Measurements from ENCODE around the gene C2orf69. TPM values are rescaled to one million over a fixed set of nuclear protein-coding genes. Genes with fewer than 3 reads are reported as not detected.

The C2orf69 gene
- total RNA-seq, 2 experiments from 2014 or later = 14.0 to 17.5 TPM

DNA sequence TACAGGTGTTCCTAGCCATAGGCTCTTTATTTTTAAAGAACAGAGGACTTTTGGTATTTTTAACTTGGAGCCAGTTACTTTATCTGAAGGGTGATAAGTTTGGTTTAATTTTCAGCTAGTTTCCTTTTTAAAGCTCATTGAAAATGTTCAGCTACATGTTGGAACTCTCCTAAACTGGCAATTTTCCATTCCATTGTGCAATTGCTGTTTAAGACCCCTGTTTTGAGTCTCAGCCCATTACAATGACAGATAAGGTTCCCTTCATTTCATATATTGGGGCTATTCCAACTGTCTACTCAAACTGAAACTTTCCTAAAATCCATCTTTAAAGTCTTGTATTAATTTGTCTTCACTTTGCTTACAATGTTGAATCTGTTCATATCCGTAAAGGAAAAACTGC, 55.9 kb downstream of the C2orf69 start:
- no peak for TF ChIP-seq EZH2phosphoT487 (IDR thresholded peaks at IDR 0.05; ENCODE audit: borderline replicate concordance, low read depth, low read length)
- TF ChIP-seq, protein P1, sequence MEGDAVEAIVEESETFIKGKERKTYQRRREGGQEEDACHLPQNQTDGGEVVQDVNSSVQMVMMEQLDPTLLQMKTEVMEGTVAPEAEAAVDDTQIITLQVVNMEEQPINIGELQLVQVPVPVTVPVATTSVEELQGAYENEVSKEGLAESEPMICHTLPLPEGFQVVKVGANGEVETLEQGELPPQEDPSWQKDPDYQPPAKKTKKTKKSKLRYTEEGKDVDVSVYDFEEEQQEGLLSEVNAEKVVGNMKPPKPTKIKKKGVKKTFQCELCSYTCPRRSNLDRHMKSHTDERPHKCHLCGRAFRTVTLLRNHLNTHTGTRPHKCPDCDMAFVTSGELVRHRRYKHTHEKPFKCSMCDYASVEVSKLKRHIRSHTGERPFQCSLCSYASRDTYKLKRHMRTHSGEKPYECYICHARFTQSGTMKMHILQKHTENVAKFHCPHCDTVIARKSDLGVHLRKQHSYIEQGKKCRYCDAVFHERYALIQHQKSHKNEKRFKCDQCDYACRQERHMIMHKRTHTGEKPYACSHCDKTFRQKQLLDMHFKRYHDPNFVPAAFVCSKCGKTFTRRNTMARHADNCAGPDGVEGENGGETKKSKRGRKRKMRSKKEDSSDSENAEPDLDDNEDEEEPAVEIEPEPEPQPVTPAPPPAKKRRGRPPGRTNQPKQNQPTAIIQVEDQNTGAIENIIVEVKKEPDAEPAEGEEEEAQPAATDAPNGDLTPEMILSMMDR (conservative IDR thresholded peaks at IDR 0.05; ENCODE audit: low read length) = no peak
- no peak overlapping the region for H3K27ac ChIP-seq (ENCODE audit: low read depth, low read length, poor library complexity, severe bottlenecking)
- H3K79me2 ChIP-seq (ENCODE audit: insufficient read depth, low read depth, low read length) = no peaks in the 10 kb centered on the region
- no peak overlapping the region for H3K4me2 ChIP-seq (ENCODE audit: low read length)
- H3K4me1 ChIP-seq (ENCODE audit: insufficient read depth, low read length, poor library complexity, severe bottlenecking) = no peaks in the 10 kb centered on the region
- no peak overlapping the region for H2AFZ ChIP-seq (ENCODE audit: low read length)
- DNase-seq (ENCODE audit: low spot score) = no peak
- no peaks in the 10 kb centered on the region for H3K9me2 ChIP-seq (ENCODE audit: insufficient read depth, low read length)
- no TSS peak for BruUV-seq (replicated peaks)
- intact Hi-C loops (cut with micrococcal nuclease; ENCODE audit: unreplicated experiment) = no loop called here
- no peaks in the 10 kb centered on the region for H4K20me1 ChIP-seq (ENCODE audit: insufficient read depth, low read length)
- H3K4me3 ChIP-seq (ENCODE audit: low read depth, low read length, poor library complexity, severe bottlenecking) = no peak overlapping the region
- H3K9me3 ChIP-seq (ENCODE audit: low read length) = no peaks in the 10 kb centered on the region
- H3K36me3 ChIP-seq (ENCODE audit: insufficient read depth, low read length) = peaks cover 87% of the 10 kb centered on the region
- CTCF ChIA-PET (ENCODE audit: unreplicated experiment) = no interaction called here
- POLR2A ChIA-PET = interaction anchor here (0.7 kb wide), 1 partner anchor 501 kb away, joined by 3 read pairs; no protein-coding TSS in a partner anchor

DNA sequence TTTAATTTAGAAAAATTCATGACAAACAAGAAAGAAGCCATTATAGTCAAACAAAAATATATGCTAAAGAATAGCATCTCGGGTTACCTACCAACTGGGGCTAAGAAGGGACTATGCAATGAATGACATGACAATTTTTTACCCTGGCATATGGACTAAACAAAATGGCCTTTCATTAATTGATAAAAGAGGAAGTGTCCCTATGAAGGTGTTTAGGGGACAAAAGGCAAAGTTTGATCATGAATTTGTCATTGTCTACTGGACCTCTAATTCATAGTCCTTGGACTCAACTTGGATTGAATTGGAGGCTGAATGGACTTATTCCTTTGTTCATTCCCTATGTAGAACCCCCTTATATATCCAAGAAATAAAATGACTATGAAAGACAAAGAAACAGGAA, 57.0 kb downstream of the C2orf69 start:
- Histone ChIP-seq H3K9me2 (ENCODE audit: insufficient read depth, low read length) (no peaks in the 10 kb centered on the region), H3K79me2 (ENCODE audit: insufficient read depth, low read depth, low read length) (no peaks in the 10 kb centered on the region), H3K9me3 (ENCODE audit: low read length) (no peaks in the 10 kb centered on the region), H2AFZ (ENCODE audit: low read length) (no peak overlapping the region), H3K4me2 (ENCODE audit: low read length) (no peak overlapping the region), H3K4me3 (ENCODE audit: low read depth, low read length, poor library complexity, severe bottlenecking) (no peak overlapping the region), H4K20me1 (ENCODE audit: insufficient read depth, low read length) (peaks cover 3% of the 10 kb centered on the region; the same call in 1 of the 2 replicates), H3K4me1 (ENCODE audit: insufficient read depth, low read length, poor library complexity, severe bottlenecking) (no peaks in the 10 kb centered on the region), H3K27ac (ENCODE audit: low read depth, low read length, poor library complexity, severe bottlenecking) (no peak overlapping the region), H3K36me3 (ENCODE audit: insufficient read depth, low read length) (peaks cover 78% of the 10 kb centered on the region)
- no peak for DNase-seq (ENCODE audit: low spot score)
- TF ChIP-seq, protein P1 (conservative IDR thresholded peaks at IDR 0.05; ENCODE audit: low read length) = no peak
- no peak for TF ChIP-seq EZH2phosphoT487 (IDR thresholded peaks at IDR 0.05; ENCODE audit: borderline replicate concordance, low read depth, low read length)
- POLR2A ChIA-PET = no interaction called here
- intact Hi-C loops (cut with micrococcal nuclease; ENCODE audit: unreplicated experiment) = no loop called here
- BruUV-seq (replicated peaks) = no TSS peak
- CTCF ChIA-PET (ENCODE audit: unreplicated experiment) = no interaction called here

DNA sequence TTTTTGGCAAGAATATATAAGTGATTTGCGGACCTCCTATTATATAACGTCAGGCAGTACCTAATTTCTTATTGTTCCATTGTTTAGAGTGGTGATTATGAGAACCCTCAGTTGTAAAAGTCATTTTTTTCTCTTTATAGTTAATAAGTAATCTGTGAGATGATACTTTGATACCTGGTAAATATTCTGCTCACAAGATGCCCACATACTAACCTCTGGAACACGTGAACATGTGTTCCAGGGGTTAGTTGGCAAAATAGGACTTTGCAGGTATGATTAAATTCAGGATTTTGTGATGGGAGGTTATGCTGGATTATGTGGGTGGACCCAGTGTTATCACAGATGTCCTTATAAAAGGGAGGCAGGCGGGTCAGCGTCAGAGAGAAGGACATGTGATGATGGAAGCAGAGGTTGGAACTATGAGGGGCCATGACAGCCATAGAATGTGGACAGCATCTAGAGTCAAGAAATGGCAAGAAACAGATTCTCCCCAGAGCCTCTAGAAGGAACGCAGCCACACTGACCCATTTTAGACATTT, 61.1 kb downstream of the C2orf69 start:
- H4K20me1 ChIP-seq (ENCODE audit: insufficient read depth, low read length) = peaks cover 3% of the 10 kb centered on the region; the same call in 1 of the 2 replicates
- no peaks in the 10 kb centered on the region for H3K79me2 ChIP-seq (ENCODE audit: insufficient read depth, low read depth, low read length)
- H3K36me3 ChIP-seq (ENCODE audit: insufficient read depth, low read length) = peaks cover 53% of the 10 kb centered on the region
- no peak for DNase-seq (ENCODE audit: low spot score)
- TF ChIP-seq EZH2phosphoT487 (IDR thresholded peaks at IDR 0.05; ENCODE audit: borderline replicate concordance, low read depth, low read length) = no peak
- TF ChIP-seq, protein P1 (conservative IDR thresholded peaks at IDR 0.05; ENCODE audit: low read length) = no peak
- no peaks in the 10 kb centered on the region for H3K4me1 ChIP-seq (ENCODE audit: insufficient read depth, low read length, poor library complexity, severe bottlenecking)
- ChIA-PET POLR2A (interaction anchor here (0.6 to 0.7 kb wide), 2 partner anchors 21 to 297 kb away, joined by 3 read pairs; no protein-coding TSS in a partner anchor), CTCF (ENCODE audit: unreplicated experiment) (no interaction called here)
- H3K4me3 ChIP-seq (ENCODE audit: low read depth, low read length, poor library complexity, severe bottlenecking) = no peak overlapping the region
- H3K27ac ChIP-seq (ENCODE audit: low read depth, low read length, poor library complexity, severe bottlenecking) = no peak overlapping the region
- H3K4me2 ChIP-seq (ENCODE audit: low read length) = no peak overlapping the region
- intact Hi-C loops (cut with micrococcal nuclease; ENCODE audit: unreplicated experiment) = loop anchor here (10.0 kb wide), 1 partner anchor 603 kb away; no protein-coding TSS in a partner anchor
- no TSS peak for BruUV-seq (replicated peaks)
- no peaks in the 10 kb centered on the region for H3K9me2 ChIP-seq (ENCODE audit: insufficient read depth, low read length)
- no peak overlapping the region for H2AFZ ChIP-seq (ENCODE audit: low read length)
- H3K9me3 ChIP-seq (ENCODE audit: low read length) = no peaks in the 10 kb centered on the region
